HepG2 (cell line): Measurements from ENCODE around the gene RALY. TPM values are rescaled to one million over a fixed set of nuclear protein-coding genes. Genes with fewer than 3 reads are reported as not detected.

ENCODE experiments used
- ATAC-seq: fragments of 200-7000 bp; cut with Tn5 transposase; 3 replicates; pipeline ENCODE4 v1.9.1; 2020; ENCODE audit warnings: mild to moderate bottlenecking, moderate library complexity
- BruUV-seq: library from RNA; stranded (reverse); fragments of 400-500 nt; replicated peaks from 2 replicates; lab custom pipeline; 2021; lab: Mats Ljungman, UMichigan
- CTCF ChIA-PET: fragments of 300-600 bp; formaldehyde crosslinking; extraction: SDS; loops from one replicate; lab custom pipeline; 2021; ENCODE audit warnings: low total read pairs, inconsistent platforms, low intra/inter-chr PET ratio; lab: Yijun Ruan, JAX
- POLR2A ChIA-PET: fragments of 350-600 bp; sonication (Branson Sonifier 250); formaldehyde crosslinking; loops from one replicate; lab custom pipeline; 2020; ENCODE audit warnings: antibody characterized with exemption, inconsistent platforms; lab: Yijun Ruan, JAX
- DNase-seq: peaks from one replicate; pipeline ENCODE4 v3.0.0-alpha.2; 2015; ENCODE audit warnings: low spot score
- FAIRE-seq: peaks from 3 replicates; lab custom pipeline; 2011; peaks lifted over from hg19 to GRCh38; lab: Jason Lieb, UNC
- H2AFZ ChIP-seq: one replicate; pipeline ENCODE4 v1.6.1; 2011; ENCODE audit warnings: low read length, inconsistent platforms
- H3K27ac ChIP-seq: fragments of 300-600 bp; 3 replicates; pipeline ENCODE4 v1.8.0; 2011; ENCODE audit warnings: mixed run types, mild to moderate bottlenecking, mixed read lengths, low read length, inconsistent platforms; ENCODE audit not compliant: insufficient read depth; ENCODE audit errors: extremely low read length
- H3K27me3 ChIP-seq, 2 experiments: fragments of 200-600 bp in 1 of 2; 2 replicates in 1 of 2; 3 replicates in 1 of 2; pipeline versions ENCODE4 v1.6.0 to v1.8.0; 2011; ENCODE audit warnings: low read length in 2 of 2, mild to moderate bottlenecking in 2 of 2, moderate library complexity in 2 of 2, inconsistent platforms in 1 of 2; ENCODE audit not compliant: insufficient read depth in 2 of 2, control insufficient read depth in 1 of 2
- H3K36me3 ChIP-seq, 2 experiments: fragments of 200-600 bp in 1 of 2; replicated peaks in 1 of 2; 2 replicates in 1 of 2; 3 replicates in 1 of 2; pipeline versions ENCODE4 v1.5.1 to v1.8.0; 2011; ENCODE audit warnings: low read length in 2 of 2, inconsistent platforms in 1 of 2; ENCODE audit not compliant: insufficient read depth in 2 of 2, control insufficient read depth in 1 of 2
- H3K4me1 ChIP-seq: 2 replicates; pipeline ENCODE4 v1.5.1; 2012; ENCODE audit warnings: low read length, inconsistent platforms; ENCODE audit not compliant: insufficient read depth
- H3K4me2 ChIP-seq: 2 replicates; pipeline ENCODE4 v1.6.0; 2011; ENCODE audit warnings: low read depth, low read length, inconsistent platforms
- H3K4me3 ChIP-seq, 3 experiments: fragments of 200-600 bp in 1 of 3; sonication (generic), shearing (Covaris generic) in 1 of 3; replicated peaks in 1 of 3; 2 replicates each; pipeline ENCODE4 v1.5.1; 2011 to 2016; ENCODE audit warnings: low read length in 3 of 3, inconsistent platforms in 2 of 3, low read depth in 2 of 3, mild to moderate bottlenecking in 2 of 3, control low read depth in 1 of 3, mixed read lengths in 1 of 3; ENCODE audit not compliant: insufficient read depth in 1 of 3
- H3K79me2 ChIP-seq: one replicate; pipeline ENCODE4 v1.6.1; 2011; ENCODE audit warnings: low read length, inconsistent platforms; ENCODE audit not compliant: insufficient read depth
- H3K9ac ChIP-seq: 2 replicates; pipeline ENCODE4 v1.6.0; 2011; ENCODE audit warnings: mild to moderate bottlenecking, low read depth, low read length, inconsistent platforms; ENCODE audit not compliant: insufficient read depth
- H3K9me3 ChIP-seq: 2 replicates; pipeline ENCODE4 v1.5.1; 2012; ENCODE audit warnings: mild to moderate bottlenecking, low read length
- H4K20me1 ChIP-seq: 2 replicates; pipeline ENCODE4 v1.6.0; 2011; ENCODE audit warnings: inconsistent platforms, mild to moderate bottlenecking, low read length, moderate library complexity; ENCODE audit not compliant: insufficient read depth
- ATF4 ChIP-seq, 2 experiments: fragments of 450-650 bp in 1 of 2; sonication (generic) in 1 of 2; formaldehyde crosslinking; IDR thresholded peaks; 2 replicates each; pipeline versions ENCODE4 v1.5.0 to v1.8.0; 2020 to 2022; ENCODE audit warnings: mild to moderate bottlenecking in 1 of 2, missing genetic modification reagents in 1 of 2
- CEBPG ChIP-seq: IDR thresholded peaks from 2 replicates; pipeline ENCODE4 v1.6.1; 2016
- DDIT3 ChIP-seq: sonication (generic); formaldehyde crosslinking; IDR thresholded peaks from 2 replicates; pipeline ENCODE4 v1.4.0; 2020; ENCODE audit warnings: mild to moderate bottlenecking, missing genetic modification reagents
- KLF16 ChIP-seq, 2 experiments: sonication (generic) in 1 of 2; formaldehyde crosslinking in 1 of 2; IDR thresholded peaks; 2 replicates each; pipeline versions ENCODE4 v1.6.1 to v1.8.0; 2016 to 2023; ENCODE audit warnings: missing genetic modification reagents in 2 of 2, missing compliant biosample characterization in 1 of 2
- RAD51 ChIP-seq: fragments of 450-650 bp; IDR thresholded peaks from 2 replicates; pipeline ENCODE4 v1.6.1; 2016; ENCODE audit warnings: borderline replicate concordance
- ZHX1 ChIP-seq: sonication (generic); formaldehyde crosslinking; IDR thresholded peaks from 2 replicates; pipeline ENCODE4 v1.8.1; 2022; ENCODE audit warnings: low read depth, mild to moderate bottlenecking, missing genetic modification reagents
- ZNF430 ChIP-seq: sonication (generic); formaldehyde crosslinking; IDR thresholded peaks from 2 replicates; pipeline ENCODE4 v1.9.0; 2021; ENCODE audit warnings: mild to moderate bottlenecking, missing genetic modification reagents
- ZNF572 ChIP-seq: sonication (generic); formaldehyde crosslinking; IDR thresholded peaks from 2 replicates; pipeline ENCODE4 v1.5.1; 2020; ENCODE audit warnings: mild to moderate bottlenecking, missing genetic modification reagents
- ZNF737 ChIP-seq: sonication (generic); formaldehyde crosslinking; IDR thresholded peaks from 2 replicates; pipeline ENCODE4 v1.5.0; 2020; ENCODE audit warnings: missing genetic modification reagents, mild to moderate bottlenecking, borderline replicate concordance
- WGBS: methylation state at CpG from one replicate; pipeline ENCODE4 v1.1.6; 2017; ENCODE audit warnings: low lambda C conversion rate; 5-methylcytosine and 5-hydroxymethylcytosine counted together
- in situ Hi-C: cut with HindIII; loops from 2 replicates; pipeline ENCODE4 v1.10.0; 2017; ENCODE audit warnings: low pct_unique_long_range_greater_than_20kb; ENCODE audit not compliant: extremely low pct_ligation_motif_present
- intact Hi-C: fragments of 100-400 bp; cut with micrococcal nuclease; formaldehyde crosslinking; loops from one replicate; pipeline ENCODE4 v1.10.0; 2022; ENCODE audit not compliant: unreplicated experiment
- polyA plus RNA-seq, 8 experiments: library from polyadenylated mRNA; depleted of rRNA in 3 of 8; stranded (reverse) in 7 of 8; unstranded in 1 of 8; fragments of >200 nt; fragmentation: Illumina TruSeq in 4 of 8; extraction: Trizol in 4 of 8; gene quantifications; 2 replicates each; pipeline versions ENCODE4 v1.2.1 to v1.2.3, GENCODE V29; 2011 to 2016; ENCODE audit warnings: low read depth in 4 of 8, missing spikeins in 1 of 8, mixed read lengths in 1 of 8; ENCODE audit not compliant: insufficient read depth in 1 of 8
- total RNA-seq, 5 experiments: library from RNA; depleted of rRNA; stranded (reverse); fragments of >200 nt; fragmentation: Illumina TruSeq; extraction: Trizol; gene quantifications; 2 replicates each; pipeline ENCODE4 v1.2.3, GENCODE V29; 2016; ENCODE audit warnings: low read depth in 1 of 5

Gene RALY
- total and polyA plus RNA-seq, 2 of the 13 experiments (the other 11 are each of a cell fraction or from before 2014, with no cell fraction given) = 178 to 186 TPM

GRCh38 chr20:33999025-33999649, 5.4 kb downstream of the RALY start:
- intact Hi-C loops = loop anchor here (5.0 kb wide), 1 partner anchor 327 kb away; the partner anchor contains the start of gene NECAB3
- Histone ChIP-seq H3K36me3 (0 out of 5 replicates have a peak, but pooled peaks cover 1 to 8% of the 10 kb centered on the region in 2 experiments), H4K20me1 (peaks cover 60% of the 10 kb centered on the region), H3K9ac (no peak overlapping the region), H3K4me1 (peaks cover 92% of the 10 kb centered on the region), H3K27me3 (no peaks in the 10 kb centered on the region; a peak in 1 of 5 replicates), H3K4me2 (no peak overlapping the region), H3K79me2 (peaks cover 95% of the 10 kb centered on the region), H3K4me3 (no peak overlapping the region), H3K27ac (no peak overlapping the region), H2AFZ (no peak overlapping the region), H3K9me3 (no peaks in the 10 kb centered on the region)
- TF ChIP-seq ATF4 (CRISPR knock-in tag; IDR thresholded peaks at IDR 0.05) (0 out of 4 replicates have a peak, but pooled peaks of 1 of the 2 experiments have one; percentile 30), ZNF430 (CRISPR knock-in tag) (peak; percentile 55; the same call in 1 of the 2 replicates), ZNF737 (no peak), KLF16 (CRISPR knock-in tag; IDR thresholded peaks at IDR 0.05) (no peak), ZNF572 (CRISPR knock-in tag) (no peak), ZHX1 (0 out of 2 replicates have a peak, but pooled peaks have one; percentile 27), CEBPG (0 out of 2 replicates have a peak, but pooled peaks have one; percentile 10), RAD51 (no peak), DDIT3 (no peak)
- no peak for ATAC-seq
- no TSS peak for BruUV-seq
- DNase-seq = no peak
- POLR2A ChIA-PET = interaction anchor here (0.6 to 1.1 kb wide), 2 partner anchors 113 to 415 kb away, joined by 3 to 4 read pairs; no protein-coding TSS in a partner anchor
- FAIRE-seq = no peak
- in situ Hi-C loops = no loop called here
- WGBS = 91% methylated on average over 7 of the region's 7 CpGs
- CTCF ChIA-PET = no interaction called here
